ENCODE measurements around the gene USP46.

The USP46 gene

DNA sequence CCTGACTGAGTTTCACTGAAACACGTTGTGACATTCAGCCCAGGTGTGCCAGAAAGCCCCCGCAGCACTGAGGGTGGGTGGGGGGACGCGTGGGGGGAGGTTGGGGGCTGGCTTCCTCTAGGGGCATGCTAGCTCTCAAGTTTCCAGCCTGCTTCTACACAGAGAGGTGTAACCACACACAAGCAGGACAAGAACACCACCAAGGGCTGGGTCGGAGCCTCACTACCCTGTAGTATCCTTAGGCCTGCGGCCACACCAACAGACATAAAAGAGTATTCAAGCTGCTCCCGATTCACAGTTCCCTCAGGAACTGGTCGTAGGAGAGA, 1.8 kb downstream of the USP46 start:
- no peak for DNase-seq (ENCODE audit: low read depth in 2 of 2)

DNA sequence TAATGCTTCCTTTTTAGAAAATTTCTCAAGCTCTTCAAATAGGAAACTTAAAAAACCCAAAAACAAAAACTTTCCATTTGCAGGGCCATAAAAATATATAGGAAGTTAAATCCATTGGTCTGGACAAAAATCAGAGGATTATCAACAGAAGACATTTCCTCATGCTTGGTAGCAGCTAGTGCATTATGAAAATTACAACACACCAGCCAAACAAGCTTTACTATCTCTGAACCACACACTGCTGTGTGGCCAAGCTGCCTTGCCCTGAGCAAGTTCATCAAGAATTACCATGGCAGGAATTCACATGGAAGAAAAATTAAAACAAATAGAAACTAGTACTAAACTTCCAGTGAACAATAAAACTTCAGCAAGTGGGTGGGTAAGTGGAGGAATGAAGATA, 3.6 kb downstream of the USP46 start:
- no peak for DNase-seq (ENCODE audit: low read depth in 2 of 2)

DNA sequence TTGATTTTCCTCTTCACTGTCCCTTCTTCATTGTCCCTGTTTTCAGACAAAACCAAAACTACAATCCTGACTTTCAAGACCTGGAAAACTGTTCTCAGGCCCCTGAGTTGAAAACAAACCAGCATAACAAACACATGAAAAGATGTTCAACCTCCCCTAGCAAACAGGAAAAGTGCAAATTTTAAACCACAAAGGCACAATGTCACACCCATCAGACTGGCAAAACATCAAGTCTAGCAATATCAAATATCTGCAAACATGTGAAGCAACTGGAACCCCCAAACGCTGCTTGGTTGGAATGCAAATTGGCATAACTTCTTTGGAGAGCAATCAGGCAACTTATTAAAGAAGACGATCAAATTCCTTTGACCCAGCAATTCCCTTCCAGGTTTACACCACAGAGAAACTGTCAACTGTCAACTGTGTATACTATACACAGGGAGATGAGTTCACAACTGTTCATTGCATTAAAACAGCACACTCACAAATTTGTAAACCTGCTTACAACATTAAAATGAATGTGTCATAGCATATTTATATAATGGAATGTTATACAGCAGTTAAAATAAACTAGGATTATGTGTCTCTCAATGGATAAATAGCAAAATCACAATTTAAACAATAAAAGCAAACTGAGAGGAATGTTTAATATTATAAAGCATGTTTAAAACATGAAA, 7.0 kb downstream of the USP46 start:
- DNase-seq (ENCODE audit: low read depth in 2 of 2), result no peak

DNA sequence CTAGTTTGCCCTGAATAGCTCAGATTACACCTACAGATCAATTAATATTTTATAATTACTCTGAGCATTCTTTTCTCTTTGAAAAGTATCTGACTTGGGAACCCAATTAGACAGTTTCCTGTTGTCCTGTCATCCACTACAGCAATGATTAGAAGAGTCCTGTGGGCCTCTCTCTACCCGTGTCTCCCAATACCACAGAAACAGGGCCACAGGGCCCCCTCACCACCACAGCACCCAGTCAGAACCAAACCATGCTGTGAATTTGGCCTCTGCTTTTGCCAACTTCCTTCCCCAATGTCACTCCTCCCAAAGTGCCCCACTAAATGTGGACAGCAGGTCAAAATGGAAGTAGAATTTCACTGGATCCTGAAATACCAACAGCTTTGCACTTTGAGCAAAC, 10.3 kb downstream of the USP46 start:
- DNase-seq (ENCODE audit: low read depth in 2 of 2), result no peak

DNA sequence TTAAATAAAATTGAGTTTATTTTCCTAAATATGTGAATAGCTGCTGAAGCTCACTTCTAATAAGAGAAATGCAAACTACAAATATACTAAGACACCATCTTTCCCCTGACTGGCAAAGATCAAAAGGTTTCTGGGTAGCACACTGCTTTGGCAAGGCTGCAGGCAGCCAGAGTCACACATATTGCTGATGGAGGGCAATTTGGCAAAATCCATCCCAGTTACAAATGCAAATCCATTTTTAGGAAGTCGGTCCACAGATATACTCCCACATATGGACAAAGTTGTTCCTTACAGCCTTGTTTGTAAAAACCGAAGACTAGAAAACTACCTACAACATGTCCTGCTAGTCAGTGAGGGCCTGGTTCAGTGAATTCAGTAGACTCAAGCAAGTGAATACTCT, 12.4 kb downstream of the USP46 start:
- no peak for DNase-seq (ENCODE audit: low read depth in 2 of 2)

DNA sequence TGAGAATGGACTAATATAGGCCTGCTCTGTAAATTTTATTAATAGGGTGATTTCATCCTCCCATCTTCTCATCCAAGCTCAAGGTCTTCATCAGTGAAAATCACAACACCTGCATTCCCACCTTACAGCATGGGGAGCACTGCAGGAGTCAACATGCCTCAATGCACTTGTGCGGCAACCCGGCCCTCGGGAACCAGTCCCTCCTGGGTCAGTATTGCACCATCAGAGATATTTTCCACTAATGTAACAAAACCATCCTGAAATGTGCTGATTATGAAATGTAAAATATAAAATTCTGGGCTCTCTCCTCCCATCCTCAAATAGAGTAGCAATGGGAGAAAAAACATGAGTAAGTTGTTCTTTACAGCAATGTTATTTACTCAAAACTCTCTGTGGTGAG, 13.0 kb downstream of the USP46 start:
- no peak for DNase-seq (ENCODE audit: low read depth in 2 of 2)

DNA sequence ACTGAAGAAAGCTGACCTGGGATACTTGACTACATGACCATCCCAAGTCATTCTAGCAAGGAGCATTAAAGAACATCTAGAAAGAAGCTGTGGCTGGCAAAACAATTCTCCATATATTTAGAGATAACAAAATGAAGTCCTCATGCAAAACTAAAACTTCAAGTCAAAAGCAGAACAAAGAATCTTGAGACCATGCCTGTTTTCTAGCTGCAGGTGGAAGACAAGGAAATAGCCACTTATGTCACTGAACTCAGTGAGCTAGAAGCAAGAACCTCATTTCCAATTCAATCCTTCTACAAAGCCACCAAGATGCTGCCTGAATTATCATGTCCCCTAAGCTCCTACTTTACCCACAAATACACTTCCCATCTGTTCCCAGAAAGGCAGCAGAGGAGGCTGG, 13.8 kb downstream of the USP46 start:
- no peak for DNase-seq (ENCODE audit: low read depth in 2 of 2)

DNA sequence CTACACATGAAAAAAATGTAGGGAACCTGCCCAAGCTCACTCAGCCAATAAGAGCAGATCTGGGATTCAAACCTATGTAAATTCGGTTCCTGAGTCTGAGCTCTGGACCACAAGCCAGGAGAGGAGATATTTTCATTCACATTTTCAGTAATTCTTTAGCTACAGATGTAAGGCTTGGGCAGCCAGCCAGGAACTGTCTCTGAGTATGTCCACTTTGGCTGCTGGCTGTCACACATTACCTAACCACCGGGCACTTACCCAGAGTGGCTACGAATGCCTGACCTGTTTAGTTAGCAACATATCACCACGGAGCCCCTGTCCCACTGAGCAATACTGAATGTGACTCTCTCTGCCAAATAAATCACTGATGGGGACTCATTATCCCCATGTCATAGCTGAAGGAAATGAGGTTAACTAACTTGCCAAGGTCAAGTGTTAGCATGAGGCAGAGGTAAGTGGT, 15.3 kb downstream of the USP46 start:
- no peak for DNase-seq (ENCODE audit: low read depth in 2 of 2)

DNA sequence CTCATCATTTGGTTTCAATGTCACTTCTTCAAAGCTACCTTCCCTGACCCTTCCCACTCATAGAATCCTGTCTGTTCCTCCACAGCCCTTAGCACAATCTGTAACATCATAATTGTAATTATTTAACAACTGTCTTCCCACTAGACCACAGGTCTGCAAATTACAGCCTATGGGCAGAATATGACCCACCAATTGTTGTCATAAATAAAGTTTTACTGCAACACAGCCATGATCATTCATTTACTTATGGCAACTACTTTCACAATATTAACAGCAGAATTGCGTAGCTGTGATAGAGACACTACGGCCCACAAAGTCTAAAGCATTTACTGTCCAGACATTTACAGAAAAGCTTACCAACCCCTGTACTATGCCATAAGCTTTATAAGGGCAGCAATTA, 15.9 kb downstream of the USP46 start:
- no peak for DNase-seq (ENCODE audit: low read depth in 2 of 2)

DNA sequence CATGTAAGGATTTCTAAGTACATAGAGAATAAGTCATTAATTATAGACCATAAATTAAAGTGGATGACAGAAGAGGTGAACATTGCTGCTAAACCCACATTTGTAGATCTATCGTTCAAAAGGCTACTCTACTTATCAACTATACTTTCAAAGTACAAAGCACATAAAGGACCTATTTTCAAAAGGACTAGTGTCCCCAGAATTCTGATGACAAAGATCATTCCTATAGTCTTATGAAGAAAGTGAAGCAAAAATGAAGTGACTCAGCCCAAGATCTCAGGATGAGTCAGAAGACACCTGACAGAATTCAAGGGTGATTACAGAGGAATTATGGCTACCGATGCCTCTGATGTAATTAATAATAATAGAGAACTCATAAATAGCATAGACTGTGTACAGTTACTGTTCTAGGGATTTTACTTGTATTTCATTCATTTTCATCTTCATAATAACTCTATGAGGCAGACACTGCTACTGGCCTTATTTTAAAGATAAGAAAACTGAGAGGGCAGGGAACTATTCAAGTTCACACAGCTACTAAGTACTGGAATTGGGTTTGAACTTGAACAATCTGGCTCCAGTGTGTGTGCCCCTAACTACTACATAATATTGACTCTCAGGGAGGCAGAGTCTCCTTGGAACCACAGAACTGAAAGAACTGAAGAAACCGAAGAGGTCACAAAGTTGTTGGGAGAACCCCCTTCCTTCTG, 17.1 kb downstream of the USP46 start:
- no peak for DNase-seq (ENCODE audit: low read depth in 2 of 2)

DNA sequence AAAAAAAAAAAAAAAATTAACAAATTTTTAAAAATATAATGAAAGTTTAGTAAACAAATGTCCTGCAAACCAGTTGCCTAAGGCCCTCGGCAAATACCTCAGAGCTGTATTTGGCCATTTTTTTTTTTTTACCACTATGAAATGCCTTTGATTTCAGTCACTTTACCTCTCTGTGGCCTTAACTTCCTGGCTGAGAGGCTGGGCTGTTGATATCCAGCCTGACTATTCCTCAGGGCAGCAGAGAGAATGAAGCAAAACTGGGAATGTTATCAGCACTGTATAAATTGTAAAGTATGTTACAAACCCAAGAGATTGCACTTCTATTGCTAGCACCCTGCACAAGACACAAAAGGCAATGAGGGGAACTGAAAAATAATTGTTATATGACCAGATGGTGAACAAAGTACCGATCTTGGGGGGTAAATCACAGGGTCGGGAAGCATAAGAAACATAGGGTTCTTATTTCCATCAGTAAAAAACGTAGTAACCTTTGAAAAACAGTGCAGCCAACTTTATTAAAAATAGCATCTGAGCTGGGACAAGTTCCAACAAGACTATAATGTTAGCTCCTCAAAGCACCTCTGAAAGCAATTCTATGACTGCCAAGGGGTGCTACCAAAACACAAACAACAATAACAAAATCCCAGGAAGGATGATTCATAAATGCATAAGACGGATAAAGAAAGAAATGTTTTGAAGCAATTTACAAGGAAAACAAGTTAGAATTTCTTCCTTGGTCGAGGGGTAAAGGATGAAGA, 18.1 kb downstream of the USP46 start:
- DNase-seq (ENCODE audit: low read depth in 2 of 2), result no peak

DNA sequence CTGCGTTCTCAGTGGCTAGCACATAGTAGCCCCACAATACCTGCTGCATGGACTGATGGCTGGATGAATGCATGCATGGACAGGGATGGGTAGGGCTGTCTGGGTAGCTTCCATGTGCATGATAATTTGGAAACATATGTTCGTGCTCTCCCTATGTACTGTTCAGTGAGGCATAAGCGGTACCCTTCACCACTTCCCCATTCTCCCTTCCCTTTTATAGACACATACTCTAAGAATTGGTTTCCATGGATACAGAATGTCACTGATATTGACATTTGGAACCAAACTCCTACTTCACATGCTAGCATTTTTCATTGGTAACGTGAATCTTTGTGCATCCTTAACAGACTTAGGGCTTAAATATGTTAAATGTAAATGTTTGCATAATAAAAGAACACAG, 20.4 kb downstream of the USP46 start:
- DNase-seq (ENCODE audit: low read depth in 2 of 2), result no peak

DNA sequence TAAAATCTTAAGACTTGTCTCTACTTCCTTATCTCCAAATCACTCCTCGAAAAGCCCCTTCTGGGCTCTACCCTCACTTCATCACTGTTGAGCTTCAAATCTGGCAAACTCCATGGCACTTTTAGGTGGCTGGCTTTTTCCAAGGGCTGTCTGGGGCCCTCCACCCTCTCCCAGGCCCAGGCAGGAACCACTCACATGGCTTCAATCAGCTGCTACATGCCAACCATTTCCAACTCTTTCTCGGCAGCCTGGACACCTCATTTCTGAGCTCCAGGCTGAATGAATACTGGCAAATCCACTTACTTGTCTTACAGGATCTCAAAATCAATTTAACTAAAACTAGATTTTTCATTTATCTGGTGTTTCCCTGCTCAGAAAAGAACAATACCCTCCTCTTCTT, 22.0 kb downstream of the USP46 start:
- DNase-seq (ENCODE audit: low read depth in 2 of 2), result no peak

DNA sequence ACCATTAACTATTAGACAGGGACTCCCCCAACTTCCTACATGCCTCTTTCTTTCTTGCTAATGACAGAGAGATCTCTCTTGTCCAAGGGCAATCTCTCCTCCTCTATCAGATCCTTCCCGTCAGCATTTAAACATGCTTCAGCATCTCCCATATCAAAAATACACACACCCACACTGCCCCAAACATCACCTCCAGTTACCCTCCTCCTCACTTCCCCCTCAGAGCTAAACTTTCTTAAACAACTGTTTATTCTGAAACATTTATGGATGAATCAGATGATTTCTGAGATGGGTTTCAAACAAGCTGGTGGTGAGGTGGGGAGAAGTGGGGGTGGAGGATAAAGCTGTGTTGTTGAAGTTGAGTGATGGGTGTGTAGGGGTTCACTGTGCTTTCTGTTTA, 23.5 kb downstream of the USP46 start:
- DNase-seq (ENCODE audit: low read depth in 2 of 2), result no peak

DNA sequence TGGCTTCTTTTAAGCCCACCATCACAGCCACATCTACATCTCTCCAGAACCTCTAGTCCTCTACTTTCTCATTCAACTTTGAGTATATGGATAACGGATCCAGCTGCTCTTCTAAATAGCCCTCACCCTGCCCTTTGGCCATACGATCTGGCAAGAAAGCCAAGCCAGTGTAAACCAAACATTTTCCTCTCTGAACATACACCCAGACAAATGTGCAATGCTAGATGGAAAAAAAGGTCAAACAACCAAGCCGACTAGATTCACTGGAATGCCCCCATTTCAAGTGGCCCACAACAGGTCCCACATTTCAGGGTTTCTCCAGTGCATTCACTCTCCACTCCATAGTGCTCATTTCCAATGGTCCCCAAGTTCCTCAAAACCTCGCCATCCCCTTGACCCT, 24.0 kb downstream of the USP46 start:
- DNase-seq (ENCODE audit: low read depth in 2 of 2), result no peak

DNA sequence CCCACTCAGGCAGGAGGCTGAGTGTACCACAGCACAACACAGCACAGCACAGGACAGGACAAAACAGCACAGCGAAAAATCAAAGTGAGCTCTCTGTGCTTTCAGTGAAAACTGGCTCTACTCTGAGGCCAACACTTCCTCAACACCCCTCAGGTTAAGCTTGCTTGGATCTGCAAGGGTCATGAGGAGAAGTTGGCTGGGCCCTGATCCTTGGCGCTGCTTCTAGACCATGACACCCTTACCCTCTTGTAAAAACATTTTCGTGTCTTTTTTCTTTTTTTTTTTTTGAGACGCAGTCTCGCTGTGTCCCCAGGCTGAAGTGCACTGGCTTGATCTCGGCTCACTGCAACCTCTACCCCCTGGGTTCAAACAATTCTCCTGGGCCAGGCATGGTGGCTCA, 25.3 kb downstream of the USP46 start:
- DNase-seq (ENCODE audit: low read depth in 2 of 2), result no peak

DNA sequence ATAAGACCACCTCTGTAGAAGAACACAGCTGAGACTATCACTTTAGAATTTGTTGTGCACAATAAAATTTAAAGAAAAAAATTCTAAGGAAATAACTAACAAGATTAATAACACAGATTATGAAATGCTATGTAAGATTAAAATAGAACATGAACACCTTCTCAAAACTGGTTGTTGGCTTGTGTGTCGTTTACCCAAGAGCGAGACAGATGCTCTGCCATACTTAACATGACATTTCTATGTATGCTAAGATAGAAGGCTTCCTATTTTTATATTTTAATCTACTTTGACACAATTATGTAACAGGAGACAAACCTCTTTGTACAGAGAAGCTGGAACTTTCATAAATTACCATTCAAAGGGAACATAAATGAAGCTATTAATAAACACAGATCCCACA, 30.1 kb downstream of the USP46 start:
- DNase-seq (ENCODE audit: low read depth in 2 of 2), result no peak

DNA sequence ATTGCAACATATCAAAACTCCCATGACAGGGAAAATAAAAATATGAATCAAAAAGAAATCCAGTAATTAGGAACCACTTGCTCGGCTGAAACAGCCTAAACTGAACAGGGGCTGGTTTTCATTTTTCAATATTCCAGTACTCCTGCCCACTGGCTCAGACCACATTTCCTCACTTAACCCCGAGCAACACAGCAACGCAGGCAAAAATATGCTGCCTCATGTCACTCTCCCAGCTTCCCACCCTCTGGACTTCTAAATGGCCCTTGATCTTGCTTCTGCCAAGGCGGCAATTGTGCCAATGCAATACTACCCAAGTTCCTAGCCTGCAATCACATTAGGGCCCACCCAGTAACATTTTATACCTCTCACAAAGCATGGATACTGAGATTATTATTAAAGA, 30.6 kb downstream of the USP46 start:
- no peak for DNase-seq (ENCODE audit: low read depth in 2 of 2)

DNA sequence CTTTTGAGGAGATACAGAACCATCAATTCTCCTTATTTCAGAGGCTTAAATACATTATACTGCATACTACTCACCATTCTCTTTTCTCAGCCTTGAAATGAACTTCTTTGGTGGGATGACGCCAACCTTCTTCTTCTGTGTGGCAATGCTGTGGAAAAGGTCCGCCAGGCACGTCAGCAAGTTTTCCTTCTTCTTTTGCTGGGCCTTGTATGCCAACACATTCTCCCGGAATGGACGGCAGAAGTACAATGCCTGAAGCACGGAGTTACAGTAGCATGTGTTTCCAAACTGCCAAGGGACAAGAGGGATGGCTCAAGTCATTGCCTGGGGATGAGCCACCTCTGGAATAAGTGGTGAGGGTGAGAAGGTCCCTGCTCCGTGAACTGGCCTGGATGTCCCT, 31.2 kb downstream of the USP46 start:
- no peak for DNase-seq (ENCODE audit: low read depth in 2 of 2)

DNA sequence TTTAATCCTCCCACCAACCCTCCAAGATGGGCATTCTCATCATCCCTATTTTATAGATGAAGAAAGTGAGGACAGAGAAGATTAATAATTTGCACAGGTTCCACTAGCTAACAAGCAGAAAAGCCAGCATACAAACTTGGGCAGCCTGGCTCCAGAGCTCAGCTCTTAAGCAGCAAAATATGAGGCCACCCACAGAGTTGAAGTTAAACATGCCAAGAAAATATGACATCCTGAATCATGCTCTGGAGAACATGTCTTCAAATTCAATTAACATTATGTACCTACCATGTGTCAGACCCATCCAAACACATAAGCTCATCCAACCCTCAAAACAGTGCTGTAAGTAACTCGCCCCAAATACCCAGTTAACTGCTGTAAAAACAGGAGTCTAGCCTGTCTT, 33.9 kb downstream of the USP46 start:
- DNase-seq (ENCODE audit: low read depth in 2 of 2), result no peak

DNA sequence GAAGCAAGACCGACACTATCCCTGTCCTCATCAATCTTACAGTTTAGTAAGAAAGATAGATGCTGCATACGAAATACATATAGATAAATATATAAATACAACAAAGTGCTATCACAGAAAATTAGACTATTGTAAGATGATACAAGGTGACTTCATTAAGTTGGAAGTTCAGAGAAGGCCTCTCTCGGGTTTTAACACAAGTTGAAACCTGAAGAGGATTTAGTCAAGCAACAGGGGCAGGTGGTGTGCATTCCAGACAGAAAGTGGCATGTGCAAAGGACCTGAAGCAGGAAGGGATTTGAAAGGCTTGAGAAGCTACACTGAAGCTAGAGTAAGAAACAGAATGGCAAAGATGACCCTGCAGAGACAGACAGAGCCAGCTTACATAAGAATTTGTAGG, 36.5 kb downstream of the USP46 start:
- no peak for DNase-seq (ENCODE audit: low read depth in 2 of 2)

DNA sequence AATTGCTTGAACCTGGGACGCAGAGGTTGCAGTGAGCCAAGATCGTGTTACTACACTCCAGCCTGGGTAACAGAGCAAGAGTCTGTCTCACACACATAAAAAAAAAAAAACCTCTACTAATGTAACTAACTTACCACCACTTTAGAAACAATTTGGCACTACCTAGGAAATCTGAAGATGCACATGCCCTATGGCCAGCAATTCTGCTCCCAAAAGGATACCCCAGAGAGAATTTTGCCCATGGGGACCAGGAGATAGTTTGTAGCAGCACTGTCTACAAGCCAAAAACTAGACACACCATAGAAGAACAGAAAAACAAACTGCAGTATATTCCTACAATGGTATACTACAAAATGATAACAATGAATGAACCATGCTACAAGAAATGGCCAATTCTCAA, 37.5 kb downstream of the USP46 start:
- DNase-seq (ENCODE audit: low read depth in 2 of 2), result no peak

DNA sequence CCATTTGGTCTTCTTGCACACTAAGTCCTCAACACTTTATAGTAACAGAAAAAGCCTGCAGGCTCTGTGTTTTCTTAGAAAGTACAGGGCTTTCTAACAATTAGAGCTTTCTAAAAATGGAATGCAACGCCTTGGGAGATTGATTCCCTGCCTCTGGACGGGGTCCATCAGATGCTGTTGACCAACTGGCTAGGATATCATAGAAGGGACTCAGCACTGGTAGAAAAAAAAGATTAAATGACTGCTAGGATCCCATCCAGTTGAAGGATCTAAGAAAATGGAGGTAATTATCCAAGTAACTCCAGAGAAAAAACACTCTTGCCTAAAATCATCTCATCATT, 39.5 kb downstream of the USP46 start:
- DNase-seq (ENCODE audit: low read depth in 2 of 2), result no peak

All from fibroblast of skin of left biceps (primary cell).